GM08714 (cell line): ENCODE data around the gene LRRC8D.
"Not testable (repeated sequence)": the region's sequence is repeated elsewhere in the genome, so short reads cannot be mapped to it uniquely, and the experiment has no call there.

Experiments
- H3K4me3 ChIP-seq: fragments of 200-500 bp; sonication (Bioruptor generic); 2 replicates; pipeline ENCODE4 v1.5.1; 2014; ENCODE audit warnings: mild to moderate bottlenecking, low read length, inconsistent platforms
- ZNF274 ChIP-seq: IDR thresholded peaks from 2 replicates; pipeline ENCODE4 v1.6.1; 2012; ENCODE audit warnings: mild to moderate bottlenecking, low read depth, low read length

Gene LRRC8D

GRCh38 chr1:89820422-89821321 lies at the start of gene LRRC8D:
LRRC8D (plus strand) TSS chr1:89821032; CDS start chr1:89933069, 112,037 bp downstream.
- no peak for TF ChIP-seq ZNF274
- H3K4me3 ChIP-seq: peak within 1 kb of the TSS; percentile 90

DNA sequence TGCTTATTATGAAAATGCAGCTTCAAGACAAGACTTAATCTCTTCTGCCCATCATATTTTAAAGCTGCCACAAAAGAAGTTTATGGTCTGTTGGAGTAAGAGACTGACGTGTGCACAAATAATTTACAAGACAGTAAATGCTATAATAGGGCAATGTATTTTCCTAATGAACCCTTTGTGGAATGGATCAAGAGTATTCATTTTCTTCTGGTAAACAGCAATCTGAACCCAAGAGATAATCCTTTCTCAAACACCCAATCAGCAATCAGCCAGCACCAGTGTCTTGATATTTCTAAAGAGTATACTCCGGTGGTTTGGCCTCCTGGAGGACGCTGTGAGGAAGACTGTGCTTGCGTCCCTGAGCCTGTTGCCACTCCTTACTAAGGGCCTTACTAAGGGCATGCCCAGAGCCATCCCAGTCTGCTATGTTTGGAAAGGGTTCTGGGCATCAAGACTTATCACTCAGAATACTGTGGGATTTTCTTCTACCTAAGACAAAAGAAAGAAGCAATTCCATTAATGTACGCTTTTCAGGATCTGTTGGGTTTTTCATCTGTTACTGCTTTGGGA lies 48.8 kb upstream of the LRRC8D start:
- no peak for TF ChIP-seq ZNF274
- no peak overlapping the region for H3K4me3 ChIP-seq

GRCh38 chr1:89776104-89776503 lies 44.7 kb upstream of the LRRC8D start:
- H3K4me3 ChIP-seq: not testable (repeated sequence)

DNA sequence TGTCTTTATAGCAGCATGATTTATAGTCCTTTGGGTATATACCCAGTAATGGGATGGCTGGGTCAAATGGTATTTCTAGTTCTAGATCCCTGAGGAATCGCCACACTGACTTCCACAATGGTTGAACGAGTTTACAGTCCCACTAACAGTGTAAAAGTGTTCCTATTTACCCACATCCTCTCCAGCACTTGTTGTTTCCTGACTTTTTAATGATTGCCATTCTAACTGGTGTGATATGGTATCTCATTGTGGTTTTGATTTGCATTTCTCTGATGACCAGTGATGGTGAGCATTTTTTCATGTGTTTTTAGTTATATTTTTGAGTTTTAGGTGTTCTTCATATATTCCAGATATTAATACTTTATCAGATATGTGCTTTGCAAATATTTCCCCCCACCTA lies 43.6 kb upstream of the LRRC8D start:
- not testable (repeated sequence) for H3K4me3 ChIP-seq

- H3K4me3 ChIP-seq: no peak overlapping the region
- TF ChIP-seq ZNF274: no peak
These were observed 41.5 kb upstream of the LRRC8D start for GRCh38 chr1:89779151-89779940.

DNA sequence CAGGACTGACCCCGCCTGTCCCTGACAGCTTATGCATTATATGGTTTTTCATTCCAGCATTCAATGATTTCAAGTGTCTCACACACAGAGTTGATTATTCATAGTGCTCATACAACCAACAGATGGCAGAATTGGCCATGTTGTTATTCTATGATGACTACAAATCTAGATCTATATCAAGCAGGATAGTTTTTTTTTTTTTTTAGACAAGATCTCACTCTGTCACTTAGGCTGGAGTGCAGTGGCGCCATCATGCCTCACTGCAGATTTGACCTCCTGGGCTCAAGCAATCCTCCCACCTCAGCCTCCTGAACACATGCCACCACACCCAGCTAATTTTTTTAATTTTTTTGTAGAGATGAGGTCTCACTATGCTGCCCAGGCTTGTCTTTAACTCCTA lies 40.1 kb upstream of the LRRC8D start:
- no peak overlapping the region; the same call in 1 of the 2 replicates for H3K4me3 ChIP-seq
- TF ChIP-seq ZNF274: no peak

DNA sequence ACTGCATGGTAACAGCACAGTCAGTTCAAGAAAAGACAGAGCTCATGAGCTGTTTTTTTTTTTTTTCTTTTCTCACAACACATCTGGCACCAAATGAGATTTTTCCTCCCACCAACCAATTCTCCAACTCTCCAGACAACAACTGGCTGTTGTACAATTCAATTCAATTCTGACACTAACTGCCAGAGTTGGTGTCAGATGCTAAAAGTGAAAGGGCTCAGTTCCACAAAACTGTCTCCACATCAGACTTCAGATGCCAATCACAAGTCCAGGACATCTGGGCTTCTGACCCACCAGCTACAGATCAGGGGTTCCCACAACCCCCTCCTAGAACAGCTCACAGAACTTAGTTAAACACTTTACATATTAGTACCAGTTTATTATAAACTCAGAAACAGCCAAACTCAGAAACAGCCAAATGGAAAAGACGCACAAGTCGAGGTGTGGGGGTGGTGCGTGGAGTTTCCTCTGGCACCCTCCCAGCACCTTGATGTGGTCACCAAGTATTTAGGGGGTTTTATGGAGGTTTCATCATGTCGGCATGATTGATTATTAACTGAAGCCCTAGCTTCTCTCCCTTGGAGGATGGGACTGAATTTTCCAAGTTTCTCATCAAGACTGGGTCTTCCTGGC lies 39.2 kb upstream of the LRRC8D start:
- TF ChIP-seq ZNF274: no peak
- H3K4me3 ChIP-seq: no peak overlapping the region; the same call in 1 of the 2 replicates

- no peak for TF ChIP-seq ZNF274
These were observed 34.1 kb upstream of the LRRC8D start for GRCh38 chr1:89786628-89787214.

DNA sequence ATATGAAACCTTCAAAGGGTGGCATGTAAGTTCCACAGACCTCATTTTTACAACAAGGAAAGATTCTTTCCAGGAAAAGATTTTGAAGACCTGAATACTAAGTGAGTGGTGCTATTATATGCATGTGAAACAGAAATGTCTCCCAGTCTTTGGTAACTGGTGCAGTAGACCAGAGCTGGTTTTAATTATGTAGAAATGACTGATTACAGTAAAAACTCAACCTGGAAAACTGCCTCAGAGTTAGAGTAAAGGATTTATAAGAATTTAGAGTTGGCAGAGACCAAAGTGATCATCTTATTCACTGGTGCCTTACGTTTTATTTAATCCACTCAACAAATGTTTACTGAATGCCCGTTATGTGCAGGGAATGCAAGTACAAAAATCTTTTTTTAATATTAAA lies 30.2 kb upstream of the LRRC8D start:
- TF ChIP-seq ZNF274: no peak
- H3K4me3 ChIP-seq: no peak overlapping the region

More at GRCh38 chr1:89786628-89787214, 34.1 kb upstream of the LRRC8D start:
- no peak overlapping the region for H3K4me3 ChIP-seq

DNA sequence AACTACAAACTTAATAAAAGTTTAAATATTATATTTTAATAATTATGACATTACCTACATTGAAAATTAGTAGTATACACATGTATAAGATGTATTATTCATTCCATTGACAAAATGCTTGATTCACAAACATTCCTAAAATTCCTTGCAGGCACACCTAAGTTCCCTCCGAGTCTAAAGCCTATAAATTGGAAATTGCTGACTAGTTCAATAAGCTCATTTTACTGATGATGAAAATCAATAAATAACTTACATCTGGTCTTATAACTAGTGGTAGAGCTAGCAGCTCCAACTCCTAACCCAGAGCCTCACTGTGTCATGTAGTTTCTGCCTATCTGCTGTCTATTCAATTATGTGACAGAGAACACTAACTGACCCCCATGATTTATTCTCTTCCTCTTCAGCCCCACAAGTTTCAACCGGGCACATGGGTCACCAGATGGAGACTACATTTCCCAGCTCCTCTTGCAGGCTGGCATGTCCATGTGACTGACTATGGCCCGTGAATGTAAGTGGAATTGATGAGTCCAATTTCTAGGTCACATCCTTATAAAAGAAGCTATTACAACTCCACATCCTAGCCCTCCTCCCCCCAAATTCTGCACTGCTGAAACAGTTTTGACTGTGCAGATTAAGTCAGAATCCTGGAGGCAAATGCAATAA lies 29.6 kb upstream of the LRRC8D start:
- H3K4me3 ChIP-seq: no peak overlapping the region
- no peak for TF ChIP-seq ZNF274

DNA sequence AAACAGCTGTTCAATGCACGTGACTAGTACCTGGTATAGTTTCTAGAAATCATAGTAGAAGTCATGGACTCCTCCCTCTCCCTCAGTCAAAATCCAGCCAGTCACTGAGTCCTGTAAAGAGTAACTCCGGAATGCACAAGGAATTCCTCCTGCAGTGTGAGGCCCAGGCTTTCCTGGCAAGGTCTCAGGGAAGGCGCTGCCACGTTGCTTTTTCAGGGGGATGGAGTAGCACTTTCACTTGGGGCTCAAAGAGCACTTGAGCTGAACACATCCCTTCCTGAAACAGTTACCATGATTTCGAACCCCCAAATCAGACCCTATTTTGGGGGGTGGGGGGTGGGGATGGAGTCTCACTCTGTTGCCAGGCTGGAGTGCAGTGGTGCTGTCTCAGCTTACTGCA lies 26.4 kb upstream of the LRRC8D start:
- TF ChIP-seq ZNF274: no peak
- H3K4me3 ChIP-seq: no peak overlapping the region

DNA sequence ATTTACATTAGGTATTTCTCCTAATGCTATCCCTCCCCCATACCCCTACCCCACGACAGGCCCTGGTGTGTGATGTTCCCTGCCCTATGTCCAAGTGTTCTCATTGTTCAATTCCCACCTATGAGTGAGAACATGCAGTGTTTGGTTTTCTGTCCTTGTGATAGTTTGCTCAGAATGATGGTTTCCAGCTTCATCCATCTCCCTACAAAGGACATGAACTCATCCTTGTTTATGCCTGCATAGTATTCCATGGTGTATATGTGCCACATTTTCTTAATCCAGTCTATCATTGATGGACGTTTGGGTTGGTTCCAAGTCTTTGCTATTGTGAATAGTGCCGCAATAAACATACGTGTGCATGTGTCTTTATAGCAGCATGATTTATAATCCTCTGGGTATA lies 25.3 kb upstream of the LRRC8D start:
- H3K4me3 ChIP-seq: not testable (repeated sequence)

- not testable (repeated sequence) for H3K4me3 ChIP-seq
These were observed 23.0 kb upstream of the LRRC8D start for GRCh38 chr1:89797876-89798275.

GRCh38 chr1:89799495-89799894 lies 21.3 kb upstream of the LRRC8D start:
- TF ChIP-seq ZNF274: no peak
- H3K4me3 ChIP-seq: no peak overlapping the region
